ENCODE results near the gene CAV2.
A peak's percentile ranks its signal among the peaks of the same experiment; 100 is the strongest.

Gene CAV2

GRCh38 chr7:116524609-116525297 is 25.2 kb downstream of the CAV2 start, which contains the start of gene CAV1:
Gene CAV1, plus strand, starts transcription at chr7:116525036. Its CDS starts 27 bp downstream, at chr7:116525063.
- peak within 1 kb of the TSS; percentile 81 for H3K4me3 Mint-ChIP-seq
- H3K27ac Mint-ChIP-seq = peak within 1 kb of the TSS; percentile 9
- H3K27me3 Mint-ChIP-seq = peaks cover 88% of the 10 kb centered on the region
- DNase-seq = peak; percentile 51
- no peaks in the 10 kb centered on the region for H3K9me3 Mint-ChIP-seq
- no peaks in the 10 kb centered on the region for H3K36me3 Mint-ChIP-seq (ENCODE audit: low read depth)
- H3K4me1 Mint-ChIP-seq (ENCODE audit: low read depth) = peaks cover 31% of the 10 kb centered on the region

GRCh38 chr7:116525298-116525912 is 25.9 kb downstream of the CAV2 start:
- H3K4me3 Mint-ChIP-seq = peak overlapping the region; percentile 81
- DNase-seq = peak; percentile 63
- peaks cover 31% of the 10 kb centered on the region for H3K4me1 Mint-ChIP-seq (ENCODE audit: low read depth)
- H3K27me3 Mint-ChIP-seq = peaks cover 86% of the 10 kb centered on the region
- H3K9me3 Mint-ChIP-seq = no peaks in the 10 kb centered on the region
- no peaks in the 10 kb centered on the region for H3K36me3 Mint-ChIP-seq (ENCODE audit: low read depth)
- H3K27ac Mint-ChIP-seq = no peak overlapping the region

- Mint-ChIP-seq H3K9me3 (no peaks in the 10 kb centered on the region), H3K4me3 (peak overlapping the region; percentile 81), H3K36me3 (ENCODE audit: low read depth) (no peaks in the 10 kb centered on the region), H3K27me3 (peaks cover 87% of the 10 kb centered on the region), H3K4me1 (ENCODE audit: low read depth) (peaks cover 31% of the 10 kb centered on the region), H3K27ac (no peak overlapping the region)
- peak; percentile 77 for DNase-seq
Measured at GRCh38 chr7:116525913-116526861, 26.6 kb downstream of the CAV2 start.

- DNase-seq = no peak
- Mint-ChIP-seq H3K4me1 (ENCODE audit: low read depth) (peaks cover 31% of the 10 kb centered on the region), H3K9me3 (no peaks in the 10 kb centered on the region), H3K27ac (no peak overlapping the region), H3K27me3 (peaks cover 83% of the 10 kb centered on the region), H3K36me3 (ENCODE audit: low read depth) (no peaks in the 10 kb centered on the region), H3K4me3 (peak overlapping the region; percentile 74)
Measured at GRCh38 chr7:116526897-116527296, 27.4 kb downstream of the CAV2 start.

- H3K27me3 Mint-ChIP-seq = peaks cover 81% of the 10 kb centered on the region
- H3K4me3 Mint-ChIP-seq = no peak overlapping the region
- H3K27ac Mint-ChIP-seq = no peak overlapping the region
- DNase-seq = no peak
- H3K4me1 Mint-ChIP-seq (ENCODE audit: low read depth) = peaks cover 31% of the 10 kb centered on the region
- H3K9me3 Mint-ChIP-seq = no peaks in the 10 kb centered on the region
- no peaks in the 10 kb centered on the region for H3K36me3 Mint-ChIP-seq (ENCODE audit: low read depth)
Measured at GRCh38 chr7:116527521-116527920, 28.0 kb downstream of the CAV2 start.

- DNase-seq = no peak
- Mint-ChIP-seq H3K4me1 (ENCODE audit: low read depth) (peaks cover 31% of the 10 kb centered on the region), H3K9me3 (no peaks in the 10 kb centered on the region), H3K27me3 (peaks cover 80% of the 10 kb centered on the region), H3K27ac (no peak overlapping the region), H3K36me3 (ENCODE audit: low read depth) (no peaks in the 10 kb centered on the region), H3K4me3 (no peak overlapping the region)
Measured at GRCh38 chr7:116528008-116528789, 28.7 kb downstream of the CAV2 start.

GRCh38 chr7:116529250-116529649 is 29.7 kb downstream of the CAV2 start:
- Mint-ChIP-seq H3K4me3 (no peak overlapping the region), H3K4me1 (ENCODE audit: low read depth) (peaks cover 29% of the 10 kb centered on the region), H3K27ac (no peak overlapping the region), H3K9me3 (no peaks in the 10 kb centered on the region), H3K27me3 (peaks cover 72% of the 10 kb centered on the region), H3K36me3 (ENCODE audit: low read depth) (no peaks in the 10 kb centered on the region)
- DNase-seq = no peak

- Mint-ChIP-seq H3K4me3 (no peak overlapping the region), H3K9me3 (no peaks in the 10 kb centered on the region), H3K4me1 (ENCODE audit: low read depth) (peaks cover 20% of the 10 kb centered on the region), H3K27me3 (peaks cover 67% of the 10 kb centered on the region), H3K27ac (no peak overlapping the region), H3K36me3 (ENCODE audit: low read depth) (no peaks in the 10 kb centered on the region)
- no peak for DNase-seq
Measured at GRCh38 chr7:116530107-116530820, 30.7 kb downstream of the CAV2 start.

GRCh38 chr7:116532102-116532688 is 32.7 kb downstream of the CAV2 start:
- Mint-ChIP-seq H3K27ac (no peak overlapping the region), H3K9me3 (no peaks in the 10 kb centered on the region), H3K4me3 (no peak overlapping the region), H3K36me3 (ENCODE audit: low read depth) (no peaks in the 10 kb centered on the region), H3K4me1 (ENCODE audit: low read depth) (peaks cover 4% of the 10 kb centered on the region), H3K27me3 (peaks cover 58% of the 10 kb centered on the region)
- DNase-seq = no peak

- Mint-ChIP-seq H3K36me3 (ENCODE audit: low read depth) (no peaks in the 10 kb centered on the region), H3K4me1 (ENCODE audit: low read depth) (no peaks in the 10 kb centered on the region), H3K9me3 (peaks cover 2% of the 10 kb centered on the region), H3K4me3 (no peak overlapping the region), H3K27me3 (peaks cover 50% of the 10 kb centered on the region), H3K27ac (no peak overlapping the region)
- DNase-seq = no peak
Measured at GRCh38 chr7:116534790-116535189, 35.3 kb downstream of the CAV2 start.

- H3K36me3 Mint-ChIP-seq (ENCODE audit: low read depth) = no peaks in the 10 kb centered on the region
- H3K4me1 Mint-ChIP-seq (ENCODE audit: low read depth) = no peaks in the 10 kb centered on the region
- H3K27ac Mint-ChIP-seq = no peak overlapping the region
- peaks cover 2% of the 10 kb centered on the region for H3K9me3 Mint-ChIP-seq
- H3K4me3 Mint-ChIP-seq = no peak overlapping the region
- peaks cover 47% of the 10 kb centered on the region for H3K27me3 Mint-ChIP-seq
- no peak for DNase-seq
Measured at GRCh38 chr7:116535416-116535815, 35.9 kb downstream of the CAV2 start.

- no peak for DNase-seq
- Mint-ChIP-seq H3K27ac (no peak overlapping the region), H3K4me3 (no peak overlapping the region), H3K36me3 (ENCODE audit: low read depth) (no peaks in the 10 kb centered on the region), H3K4me1 (ENCODE audit: low read depth) (no peaks in the 10 kb centered on the region), H3K9me3 (peaks cover 2% of the 10 kb centered on the region), H3K27me3 (peaks cover 38% of the 10 kb centered on the region)
Measured at GRCh38 chr7:116538138-116538537, 38.6 kb downstream of the CAV2 start.

GRCh38 chr7:116539879-116540278 is 40.3 kb downstream of the CAV2 start:
- Mint-ChIP-seq H3K9me3 (peaks cover 2% of the 10 kb centered on the region), H3K27ac (no peak overlapping the region), H3K4me1 (ENCODE audit: low read depth) (peaks cover 5% of the 10 kb centered on the region), H3K36me3 (ENCODE audit: low read depth) (no peaks in the 10 kb centered on the region), H3K27me3 (peaks cover 37% of the 10 kb centered on the region), H3K4me3 (no peak overlapping the region)
- DNase-seq = no peak

Measured in activated T-cell treated with anti-CD3 and anti-CD28 coated beads, Interleukin-2, amount 50 U/mL, for 24 hours (primary cell).